Dedifferentiated amniotic fluid mesenchymal stem cell (primary cell): ENCODE results near the gene GPR173.

Experiments
- DNase-seq: peaks from one replicate; pipeline ENCODE4 v3.0.0-alpha.2; 2016; ENCODE audit errors: extremely low spot score

GPR173 gene

DNA sequence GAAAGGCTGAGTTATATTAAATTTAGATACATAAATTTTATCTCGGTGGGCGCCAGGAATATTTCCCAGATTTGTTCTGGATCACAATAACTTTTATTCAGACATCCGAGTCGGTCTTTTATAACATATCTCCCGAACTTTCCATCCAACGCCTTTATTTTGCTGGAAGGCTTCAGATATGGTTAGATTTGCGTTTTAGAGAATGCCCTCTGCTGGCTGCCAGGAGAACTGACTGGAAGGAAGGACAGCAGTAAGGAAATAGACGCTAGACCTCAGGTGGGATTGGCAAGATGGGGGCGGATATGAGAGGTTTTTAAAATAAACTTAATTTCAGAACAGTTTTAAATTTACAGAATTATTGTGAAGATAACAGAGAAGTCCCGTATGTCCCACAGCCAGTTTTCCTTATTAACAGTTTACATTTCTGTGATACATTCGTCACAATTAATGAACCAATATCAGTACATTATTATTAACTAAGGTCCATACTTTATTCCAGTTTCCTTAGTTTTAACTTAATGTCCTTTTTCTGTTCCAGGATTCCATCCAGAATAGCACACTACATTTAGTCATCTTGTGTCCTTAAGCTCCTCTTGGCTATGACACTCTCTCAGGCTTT lies 40.7 kb downstream of the GPR173 start:
- peak; percentile 62 for DNase-seq

DNA sequence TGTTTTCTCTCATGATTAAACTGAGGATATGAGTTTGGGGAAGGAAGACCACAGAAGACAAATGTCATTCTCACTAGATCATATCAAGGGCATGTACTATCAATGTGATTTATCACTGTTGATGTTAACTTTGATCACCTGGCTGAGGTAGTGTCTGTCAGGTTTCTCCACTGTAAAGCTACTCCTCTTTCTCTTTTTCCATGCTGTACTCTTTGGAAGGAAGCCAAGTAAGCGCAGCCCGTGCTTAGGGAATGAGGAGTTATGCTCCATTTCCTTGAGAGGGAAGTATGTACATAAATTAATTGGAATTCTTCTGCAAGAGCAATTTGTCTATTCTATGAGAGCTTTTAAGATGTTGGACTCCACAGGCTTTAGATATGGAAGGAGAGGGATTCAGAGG lies 41.3 kb downstream of the GPR173 start:
- DNase-seq: no peak

DNA sequence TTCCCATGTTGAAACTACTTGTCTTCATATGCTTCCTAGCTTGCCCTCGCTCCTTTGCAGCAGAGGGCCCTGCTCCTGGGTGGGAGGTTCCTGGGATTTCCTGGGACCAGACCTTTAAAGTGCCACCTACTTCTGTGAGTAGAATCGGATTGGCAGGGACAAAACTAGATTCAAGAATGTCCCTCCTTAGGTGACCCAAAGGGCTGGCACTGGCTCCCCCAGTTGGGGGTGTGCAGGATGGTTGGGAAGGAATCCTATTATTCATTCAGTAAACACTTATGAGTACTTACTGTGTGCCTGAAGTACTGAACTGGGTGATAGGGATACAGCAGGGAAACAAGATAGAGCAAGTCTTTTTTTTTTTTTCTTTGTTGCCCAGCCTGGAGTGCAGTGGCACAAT lies 42.8 kb downstream of the GPR173 start:
- no peak for DNase-seq

DNA sequence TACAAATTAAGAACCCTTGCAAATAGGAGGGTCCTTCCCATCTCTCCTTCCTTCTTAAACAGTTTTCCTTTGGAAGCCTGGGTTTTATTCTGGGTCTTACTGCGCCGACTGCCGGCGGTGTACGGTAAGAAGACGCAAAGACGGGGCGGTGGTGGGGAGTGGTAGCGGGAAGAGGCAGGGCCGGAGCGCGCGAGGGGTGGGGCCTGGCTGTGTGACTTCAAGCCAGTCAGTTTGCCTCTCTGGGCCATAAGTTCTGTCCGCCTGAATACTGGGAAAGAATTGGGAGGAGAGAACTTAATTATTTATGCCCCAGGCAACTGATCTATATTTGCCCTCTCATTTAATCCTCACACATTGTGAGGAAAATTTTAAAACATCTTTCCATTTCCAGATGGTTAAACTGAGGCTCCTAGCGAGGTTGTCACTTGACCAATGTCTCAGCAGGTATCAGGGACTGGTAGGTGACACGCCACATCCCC lies 44.6 kb downstream of the GPR173 start:
- DNase-seq: peak; percentile 54

DNA sequence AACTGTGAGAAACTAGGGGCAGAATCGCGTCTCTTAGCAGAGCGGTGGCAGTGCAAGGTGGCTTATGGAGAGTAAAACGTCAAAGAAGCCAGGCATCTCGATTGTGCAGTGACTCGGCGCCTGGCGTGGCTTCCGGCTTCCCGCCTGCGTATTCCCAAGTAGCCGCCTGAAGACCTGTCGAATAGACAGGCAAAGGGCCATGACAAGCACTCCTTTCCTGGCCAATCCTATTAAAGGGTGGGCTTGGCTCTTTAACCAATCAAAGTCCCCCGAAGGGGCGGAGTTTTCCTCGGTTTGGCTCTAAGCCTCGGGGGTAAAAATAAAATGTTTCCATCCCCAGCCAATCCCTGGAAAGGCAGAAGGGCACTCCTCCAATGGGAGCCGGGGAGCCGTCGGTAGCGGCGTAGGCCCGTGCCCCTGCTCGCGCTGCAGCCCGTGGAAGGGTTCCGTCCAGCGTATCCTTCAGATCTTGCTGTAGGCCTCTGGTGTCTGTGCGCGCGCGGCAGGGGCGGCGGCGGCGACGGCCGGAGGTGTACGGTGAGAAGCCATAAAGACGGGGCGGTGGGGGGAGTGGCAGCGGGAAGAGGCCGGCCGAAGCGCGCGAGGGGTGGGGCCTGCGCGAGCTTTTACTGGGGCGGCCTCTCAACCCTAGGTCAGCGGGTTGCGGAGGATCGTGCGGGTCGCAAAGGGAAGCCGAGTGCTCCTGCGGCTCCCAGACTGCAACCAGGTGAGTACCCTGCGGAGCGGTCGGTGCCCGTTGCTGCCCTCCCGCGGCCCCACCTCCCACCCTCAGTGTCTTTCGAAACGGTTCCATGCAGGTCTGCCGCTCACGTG lies 45.4 kb downstream of the GPR173 start, which contains the start of gene KANTR:
Gene KANTR, plus strand, starts transcription at position 395 of the 834 bp plus-strand sequence. CDS start 30,131 bp downstream, outside the sequence.
- peak; percentile 95 for DNase-seq

DNA sequence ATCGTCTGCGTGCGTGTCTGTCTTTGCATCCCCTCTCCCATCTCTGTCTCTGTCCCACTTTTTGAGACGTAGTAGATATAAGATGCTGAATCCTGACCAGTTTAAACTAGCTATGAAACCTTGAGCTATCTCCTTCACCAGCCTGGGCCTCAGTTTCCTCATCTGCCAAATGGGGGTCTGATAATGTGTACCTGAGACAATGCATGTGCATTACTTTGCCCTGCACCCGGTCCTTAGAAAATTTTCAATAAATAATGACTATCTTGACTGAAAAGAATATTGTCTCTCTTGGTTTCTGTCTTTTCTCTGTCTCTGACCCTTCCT lies 46.0 kb downstream of the GPR173 start:
- DNase-seq: no peak

DNA sequence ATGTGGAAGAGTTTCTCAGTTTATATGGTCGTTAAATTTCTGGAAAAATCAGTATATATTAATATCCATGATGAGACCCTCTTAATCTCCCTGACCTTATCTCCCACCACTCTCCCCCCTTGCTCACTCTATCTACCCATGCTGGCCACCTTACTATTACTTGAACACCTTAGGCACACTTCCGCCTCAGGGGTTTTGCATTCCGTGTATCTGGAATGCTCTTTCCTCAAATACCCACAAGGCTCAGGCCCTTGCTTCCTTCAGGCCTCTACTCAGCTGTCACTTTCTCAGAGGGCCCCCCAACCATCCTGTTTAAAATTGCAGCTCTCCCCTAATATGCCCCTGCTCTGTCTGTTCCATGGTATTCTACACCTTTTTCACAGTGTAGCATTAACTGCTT lies 47.2 kb downstream of the GPR173 start:
- DNase-seq: no peak

DNA sequence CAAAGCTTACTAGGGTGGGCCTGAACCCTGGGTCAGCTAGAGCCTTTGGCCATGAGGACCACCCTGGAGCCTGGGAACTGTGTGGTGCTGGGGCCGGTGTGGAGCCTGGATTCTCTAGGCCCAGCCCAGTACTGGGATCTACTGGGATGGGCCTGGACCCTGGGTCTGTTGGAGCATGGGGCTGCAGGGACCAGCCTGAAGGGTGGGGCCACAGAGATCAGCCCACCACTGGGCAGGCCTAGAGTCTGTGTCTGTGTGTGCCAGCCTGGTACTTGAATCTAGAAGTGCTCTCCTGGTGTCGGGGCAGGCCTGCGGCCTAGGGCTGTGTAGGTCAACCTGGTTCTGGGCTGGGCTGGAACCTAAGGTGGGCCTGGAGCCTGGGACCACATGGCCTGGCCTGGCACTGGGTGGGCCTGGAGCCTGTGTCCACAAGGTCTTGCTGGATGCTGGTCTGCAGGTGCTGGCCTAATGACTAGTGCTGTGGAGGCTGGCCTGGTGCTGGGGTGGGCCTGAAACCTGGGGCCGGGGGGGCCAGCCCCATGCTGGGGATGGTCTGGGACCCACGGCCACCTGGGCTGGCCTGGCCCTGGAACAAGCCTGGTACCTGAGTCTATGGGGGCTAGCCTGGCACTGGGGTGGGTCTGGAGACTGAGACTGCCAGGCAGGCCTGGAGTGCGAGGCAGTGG lies 66.4 kb downstream of the GPR173 start:
- DNase-seq: no peak

DNA sequence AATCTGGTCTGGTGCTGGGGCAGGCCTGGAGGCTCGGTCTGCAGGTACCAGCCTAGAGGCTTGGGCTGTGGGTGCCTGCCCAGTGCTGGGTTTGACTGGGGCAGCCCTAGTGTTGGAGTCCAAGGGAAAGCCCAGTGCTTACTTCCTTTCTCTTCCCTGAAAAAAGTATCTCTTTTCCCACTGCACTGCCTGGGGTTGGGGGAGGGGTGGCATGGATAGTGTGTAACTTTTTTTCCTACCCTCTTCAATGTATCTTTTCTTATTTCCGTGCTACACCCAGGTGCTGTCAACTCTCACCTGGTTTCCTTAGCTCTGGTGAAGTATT lies 66.9 kb downstream of the GPR173 start:
- DNase-seq: no peak

DNA sequence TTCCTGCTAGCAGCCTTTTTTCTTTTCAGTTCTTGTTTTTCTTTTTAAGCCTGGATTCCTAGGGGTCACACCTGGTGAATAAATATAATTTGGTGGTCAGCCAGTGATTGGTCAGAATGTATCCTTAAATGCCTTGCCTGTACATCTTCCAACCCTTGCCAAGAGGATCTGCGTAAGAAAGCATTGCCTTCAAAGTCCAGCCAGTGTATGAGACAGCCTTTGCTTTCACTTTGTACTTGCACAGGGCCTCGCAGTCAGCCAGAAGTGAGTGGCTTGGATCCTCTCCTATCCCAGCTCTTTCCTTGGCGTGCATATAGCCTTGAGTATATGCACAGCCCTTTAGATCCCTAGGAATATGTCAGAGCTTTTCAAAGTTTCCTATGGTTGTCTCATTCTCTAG lies 67.5 kb downstream of the GPR173 start:
- DNase-seq: peak; percentile 47

DNA sequence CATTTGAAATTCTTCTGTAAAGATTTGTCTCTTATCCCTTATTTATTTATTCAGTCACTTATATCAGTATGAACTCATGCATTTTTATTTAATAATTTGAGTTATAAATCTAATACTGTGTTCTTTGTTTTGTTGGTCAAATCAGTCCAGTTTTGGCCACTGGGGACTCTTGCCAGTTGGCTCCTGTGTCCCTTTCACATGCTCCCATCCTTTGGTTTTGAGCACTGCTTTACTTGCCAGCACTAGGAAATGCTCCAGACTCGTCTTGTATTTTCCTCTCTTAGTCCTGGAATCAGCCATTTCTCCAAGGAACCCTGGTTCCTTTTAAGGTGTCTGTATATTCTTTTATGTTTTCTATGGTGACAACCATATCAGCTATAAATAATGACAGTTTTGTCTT lies 73.4 kb downstream of the GPR173 start:
- DNase-seq: no peak

DNA sequence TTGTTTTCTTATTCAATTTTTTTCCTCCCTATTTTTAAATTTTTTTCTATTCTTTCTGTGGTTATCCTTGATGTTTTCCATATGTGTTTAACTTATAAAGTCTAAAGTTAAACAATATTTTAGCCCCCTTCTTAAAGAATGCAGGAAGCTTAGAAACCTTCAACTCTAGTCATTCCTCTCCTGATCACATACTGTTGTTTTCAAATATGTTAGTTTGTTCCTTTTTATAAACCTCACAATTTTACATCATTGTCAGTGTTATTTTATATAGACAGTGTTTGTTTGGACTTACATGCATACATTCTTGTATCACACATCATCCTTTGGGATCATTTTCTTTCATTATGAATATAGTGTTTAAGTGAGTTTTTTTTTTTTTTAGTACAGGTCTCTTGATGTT lies 76.9 kb downstream of the GPR173 start:
- DNase-seq: peak; percentile 20

DNA sequence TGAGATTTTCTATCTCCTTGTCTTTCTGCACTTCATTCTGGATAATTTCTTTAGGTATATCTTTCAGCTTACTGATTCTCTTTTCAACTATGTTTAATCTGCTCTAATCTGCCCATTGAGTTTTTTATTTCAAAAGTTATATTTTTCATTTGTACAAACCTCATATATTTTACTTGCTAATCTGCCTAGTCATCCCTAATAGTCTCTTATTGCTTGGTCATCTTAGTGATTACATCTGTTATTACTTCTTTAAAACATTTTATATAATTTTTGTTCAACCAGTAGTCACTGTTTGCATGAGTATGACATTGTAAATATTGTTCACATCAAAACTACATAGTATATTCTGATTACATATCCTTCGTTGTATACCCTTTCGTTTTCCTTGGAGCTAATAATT lies 77.8 kb downstream of the GPR173 start:
- no peak for DNase-seq

DNA sequence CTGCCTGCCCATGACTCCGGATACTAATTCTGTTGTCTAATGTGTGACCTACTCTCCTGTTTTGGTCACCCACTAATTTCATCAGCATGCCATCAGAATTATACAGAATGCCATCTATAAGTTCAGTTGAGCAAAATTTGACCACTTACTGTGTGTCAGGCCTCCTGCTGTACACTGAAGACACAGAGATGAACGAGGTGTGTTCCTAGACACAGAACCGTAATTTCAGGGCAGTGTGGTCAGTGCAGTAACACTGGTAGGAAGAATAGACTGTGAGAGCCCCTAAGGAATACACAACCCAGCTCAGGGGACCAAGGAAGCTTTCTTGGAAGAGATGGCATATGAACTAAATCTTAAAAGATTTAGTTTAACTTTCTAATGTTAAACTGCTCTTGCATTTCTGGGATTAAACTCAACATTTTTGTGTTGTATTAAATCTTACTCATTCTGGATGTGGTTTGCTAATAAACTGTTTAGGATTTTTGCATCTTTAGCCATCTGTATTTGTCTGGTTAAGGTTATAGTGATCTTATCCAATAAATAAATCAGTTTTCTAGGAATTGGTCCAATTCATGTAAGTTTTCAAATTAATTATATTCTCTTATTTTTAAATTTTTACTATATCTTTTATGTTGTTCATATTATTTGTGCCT lies 79.6 kb downstream of the GPR173 start:
- DNase-seq: no peak
